Measurements from ENCODE around the gene GRB10.
"Not testable (repeated sequence)": the region's sequence is repeated elsewhere in the genome, so short reads cannot be mapped to it uniquely, and the experiment has no call there.

GRB10 gene

DNA sequence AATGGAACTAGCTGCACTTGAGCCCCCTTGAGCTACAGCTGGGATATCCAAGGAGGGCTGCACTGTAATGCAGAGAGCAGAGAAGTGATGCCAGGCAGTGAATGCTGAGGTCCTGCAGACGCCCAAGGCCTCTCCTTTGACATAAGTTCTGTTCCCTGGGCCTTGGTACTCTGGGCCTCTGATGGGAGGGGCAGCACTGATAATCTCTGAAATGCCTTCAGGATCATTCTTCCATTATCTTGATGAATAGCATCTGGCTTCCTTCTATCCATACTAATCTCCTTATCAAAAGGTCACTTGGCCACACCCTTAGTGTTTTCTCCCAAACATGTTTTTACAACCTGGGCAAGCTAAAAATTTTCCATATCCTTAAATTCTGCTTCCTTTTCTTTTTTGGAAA, 6.9 kb downstream of the GRB10 start:
- DNase-seq, result no peak

DNA sequence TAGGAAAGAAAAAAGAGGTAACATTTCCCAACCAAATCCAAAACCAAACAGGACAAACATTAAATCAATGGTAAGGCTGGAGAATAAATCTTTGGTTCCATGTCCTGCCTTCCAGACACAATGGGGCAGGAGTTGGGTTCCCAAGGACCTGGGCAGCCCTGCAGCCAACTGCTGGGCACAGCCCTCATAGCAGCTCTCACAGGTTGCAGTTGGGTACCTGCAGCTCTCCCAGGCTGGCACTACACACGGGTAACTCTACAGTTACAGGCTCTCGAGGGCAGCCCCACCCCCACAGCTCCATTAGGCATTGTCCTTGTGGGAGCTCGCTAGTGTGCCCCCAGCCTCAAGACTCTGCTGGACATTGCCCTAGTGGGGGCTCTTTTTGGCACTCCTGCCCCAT, 7.5 kb downstream of the GRB10 start:
- DNase-seq, result no peak

DNA sequence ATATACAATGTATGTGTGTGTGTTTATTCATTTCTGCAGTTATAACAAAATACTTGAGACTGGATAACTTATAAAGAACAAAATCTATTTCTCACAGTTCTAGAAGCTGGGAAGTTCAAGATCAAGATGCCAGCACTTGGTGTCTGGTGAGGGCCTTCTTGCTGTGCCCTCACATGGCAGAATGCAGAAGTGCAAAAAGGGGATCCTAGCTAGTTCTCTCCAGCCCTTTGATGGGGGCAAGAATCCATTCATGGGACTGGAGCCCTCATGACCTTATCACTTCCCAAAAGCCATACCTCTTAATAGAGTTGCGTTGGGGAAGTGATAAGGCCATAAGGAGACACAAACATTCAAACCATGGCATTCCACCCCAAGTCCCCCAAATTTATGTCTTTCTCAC, 8.4 kb downstream of the GRB10 start:
- DNase-seq, result no peak

DNA sequence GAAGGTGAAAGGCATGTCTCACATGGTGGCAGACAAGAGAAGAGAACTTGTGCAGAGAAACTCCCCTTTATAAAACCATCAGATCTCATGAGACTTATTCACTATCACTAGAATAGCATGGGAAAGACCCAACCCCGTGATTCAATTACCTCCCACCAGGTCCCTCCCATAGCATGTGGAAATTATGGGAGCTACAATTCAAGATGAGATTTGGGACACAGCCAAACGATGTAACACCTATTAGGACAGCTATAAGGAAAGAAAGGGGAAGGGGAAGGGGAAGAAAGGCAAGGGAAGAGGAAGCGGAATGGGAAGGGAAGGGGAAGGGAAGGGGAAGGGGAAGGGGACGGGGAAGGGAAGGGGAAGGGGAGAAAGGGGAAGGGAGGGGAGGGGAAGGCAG, 9.6 kb downstream of the GRB10 start:
- DNase-seq, result not testable (repeated sequence)

DNA sequence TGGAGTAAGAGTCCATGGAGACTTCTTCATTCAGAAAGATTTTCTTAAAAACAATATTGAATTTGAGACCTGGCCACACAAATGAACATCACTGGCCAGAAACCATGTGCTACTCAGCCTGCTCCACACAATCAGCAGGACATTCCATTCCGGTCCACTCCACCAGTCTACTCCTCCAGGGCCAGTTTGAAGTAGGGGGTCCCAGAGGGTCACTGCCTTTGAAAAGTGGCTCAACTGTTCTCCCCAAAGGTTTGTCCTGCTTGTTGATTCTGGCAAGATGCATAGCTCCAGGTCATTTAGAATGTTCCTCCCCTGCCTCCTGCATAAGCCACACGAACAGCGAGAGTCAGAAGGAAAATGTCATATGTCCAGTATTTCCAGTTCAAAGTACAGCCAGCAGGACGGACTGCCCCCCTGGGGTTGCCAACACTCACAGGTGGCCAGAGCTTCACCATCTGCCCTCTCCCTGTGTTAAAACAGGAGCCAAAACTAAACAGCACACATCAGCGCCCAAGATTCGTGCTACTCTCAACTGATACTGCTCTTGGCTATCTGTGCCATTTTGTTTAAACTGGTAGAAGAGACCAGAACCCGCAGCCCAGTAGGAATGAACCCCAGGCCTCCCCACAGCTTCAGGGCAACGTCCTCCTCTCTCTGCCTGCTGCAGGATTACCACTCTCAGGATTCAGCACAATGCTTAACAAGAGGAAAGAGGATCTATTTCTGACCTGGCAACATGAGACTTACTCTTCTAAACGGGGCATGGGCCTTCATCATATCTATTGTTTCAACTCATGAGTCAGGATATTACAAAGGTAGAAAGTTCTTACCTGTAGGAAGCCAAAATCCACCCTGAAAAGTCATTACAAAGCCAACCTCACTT, 11.3 kb downstream of the GRB10 start:
- no peak for DNase-seq

DNA sequence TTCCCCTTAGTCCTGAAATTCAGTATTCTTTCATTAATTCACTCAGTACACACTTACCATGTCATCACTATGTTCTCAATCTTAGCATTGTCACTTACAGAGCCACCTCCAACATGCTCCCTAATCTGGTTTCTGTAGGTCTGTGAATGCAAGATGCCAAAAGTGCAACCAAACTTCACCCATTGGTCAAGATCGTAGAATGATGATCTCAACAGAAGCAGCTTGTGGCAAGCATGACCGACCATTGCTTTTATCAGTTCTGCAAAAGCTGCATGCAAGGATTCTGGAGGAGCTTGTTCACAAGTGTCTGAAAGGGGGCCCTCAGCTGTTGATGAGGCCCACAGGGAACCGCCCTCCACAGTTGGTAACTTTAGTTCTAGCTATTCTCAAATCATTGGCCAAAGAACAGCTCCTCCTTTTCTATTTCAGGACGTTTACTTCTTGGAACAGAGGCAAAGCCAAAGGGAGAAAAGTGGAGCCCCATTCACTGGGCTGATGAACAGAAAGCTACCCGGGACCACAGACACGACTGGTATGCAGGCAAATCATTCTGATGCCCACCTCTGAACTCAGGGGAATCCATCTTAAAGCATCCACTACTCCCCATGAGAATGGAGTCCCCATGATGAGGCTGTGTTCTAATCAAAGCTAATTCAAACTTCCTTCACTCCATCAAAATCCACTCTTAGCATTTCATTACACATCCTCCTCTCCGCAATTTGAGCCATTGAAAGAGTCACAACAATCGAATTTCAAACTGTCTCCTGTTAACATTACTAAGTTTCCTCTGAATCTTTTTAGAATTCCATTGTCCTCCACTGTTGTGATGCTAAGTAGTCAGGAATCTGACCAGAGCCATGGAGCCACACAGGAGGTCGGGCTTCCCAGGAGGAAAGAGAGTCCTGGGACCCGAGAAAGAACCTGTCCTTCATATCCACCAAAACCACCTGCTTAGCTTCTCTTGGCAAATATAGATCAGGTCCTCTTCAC, 13.9 kb downstream of the GRB10 start:
- DNase-seq, result no peak

DNA sequence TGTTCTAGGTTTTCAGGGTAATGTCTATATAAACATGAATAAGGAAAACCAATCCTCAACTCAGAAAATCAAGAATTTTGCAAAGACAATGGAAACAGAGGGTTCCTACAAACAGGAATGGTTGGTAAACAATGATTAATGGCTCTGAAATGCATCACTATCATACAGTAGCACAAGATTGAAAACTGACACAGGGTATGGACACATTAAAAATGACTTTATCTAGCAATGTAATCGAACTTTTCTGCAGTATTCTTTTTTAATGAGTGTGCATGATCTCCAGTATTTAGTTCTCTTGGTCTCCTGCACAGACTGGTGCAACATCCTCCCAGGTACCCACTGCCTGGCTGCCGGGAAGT, 15.9 kb downstream of the GRB10 start:
- DNase-seq, result no peak

DNA sequence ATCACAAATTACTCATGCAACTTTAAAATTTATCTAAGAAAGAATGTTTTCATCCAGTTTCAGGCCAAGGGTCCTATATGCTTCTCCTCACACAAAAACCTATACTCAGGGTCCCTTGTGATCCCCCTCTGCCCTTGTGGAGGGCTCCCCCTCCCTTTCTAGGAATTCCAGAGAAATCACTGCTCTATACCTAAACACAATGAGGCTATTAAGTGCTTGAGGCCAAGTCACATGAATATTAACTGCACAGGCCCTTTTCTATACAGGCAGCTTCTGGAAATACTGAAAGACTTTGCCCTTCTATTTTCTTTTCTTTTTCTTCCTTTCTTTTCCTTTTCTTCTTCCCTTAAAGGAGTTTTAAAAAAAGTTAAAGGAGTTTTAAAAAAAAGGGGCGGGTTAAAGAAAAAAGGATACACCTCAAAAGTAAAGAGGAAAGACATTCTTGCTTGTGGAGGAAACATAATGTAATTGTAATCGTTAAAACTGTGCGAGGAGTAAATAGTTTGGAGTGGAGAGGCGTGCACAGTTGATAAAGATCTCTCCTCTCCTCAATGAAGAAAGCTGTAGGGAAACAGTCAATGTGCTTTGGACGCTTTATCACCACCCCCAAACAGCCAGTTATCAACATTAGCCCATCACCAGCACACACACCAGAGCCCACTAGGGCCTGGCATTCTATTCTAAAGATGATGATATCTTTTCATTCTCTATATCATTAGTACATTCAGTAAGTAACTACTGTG, 16.4 kb downstream of the GRB10 start:
- no peak for DNase-seq

DNA sequence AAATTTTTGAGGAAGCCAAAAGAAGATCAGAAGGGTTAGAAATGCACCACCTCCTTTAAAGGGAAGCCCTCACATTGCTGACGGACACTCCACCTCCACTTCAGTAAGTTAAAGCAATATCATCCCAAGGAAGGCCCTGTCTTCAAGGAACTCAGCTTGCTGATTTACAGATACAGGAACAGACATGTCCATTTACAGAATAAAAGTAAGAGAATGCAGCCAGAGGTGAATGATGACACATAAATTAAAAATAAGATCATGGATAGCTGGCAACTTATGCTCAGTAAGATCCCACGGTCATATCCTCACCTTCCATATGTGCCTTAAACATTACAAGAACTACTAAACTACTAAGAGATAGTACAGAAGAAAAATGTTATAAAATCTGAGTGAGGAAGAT, 20.4 kb downstream of the GRB10 start:
- DNase-seq, result no peak

DNA sequence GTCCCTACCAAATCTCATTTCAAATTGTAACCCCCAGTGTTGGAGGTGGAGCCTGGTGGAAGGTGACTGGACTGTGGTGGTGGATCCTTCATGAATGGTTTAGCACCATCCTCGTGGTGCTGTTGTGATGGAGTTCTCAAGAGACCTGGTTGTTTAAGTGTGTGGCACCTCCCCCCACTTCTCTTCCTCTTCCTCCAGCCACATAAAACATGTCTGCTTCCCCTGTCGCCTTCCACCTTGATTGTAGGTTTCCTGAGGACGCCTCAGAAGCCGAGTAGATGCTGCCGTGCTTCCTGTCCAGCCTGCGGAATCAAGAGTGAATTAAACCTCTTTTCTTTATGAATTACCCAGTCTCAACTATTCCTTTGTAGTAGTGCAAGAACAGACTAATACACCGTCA, 21.0 kb downstream of the GRB10 start:
- DNase-seq, result no peak

DNA sequence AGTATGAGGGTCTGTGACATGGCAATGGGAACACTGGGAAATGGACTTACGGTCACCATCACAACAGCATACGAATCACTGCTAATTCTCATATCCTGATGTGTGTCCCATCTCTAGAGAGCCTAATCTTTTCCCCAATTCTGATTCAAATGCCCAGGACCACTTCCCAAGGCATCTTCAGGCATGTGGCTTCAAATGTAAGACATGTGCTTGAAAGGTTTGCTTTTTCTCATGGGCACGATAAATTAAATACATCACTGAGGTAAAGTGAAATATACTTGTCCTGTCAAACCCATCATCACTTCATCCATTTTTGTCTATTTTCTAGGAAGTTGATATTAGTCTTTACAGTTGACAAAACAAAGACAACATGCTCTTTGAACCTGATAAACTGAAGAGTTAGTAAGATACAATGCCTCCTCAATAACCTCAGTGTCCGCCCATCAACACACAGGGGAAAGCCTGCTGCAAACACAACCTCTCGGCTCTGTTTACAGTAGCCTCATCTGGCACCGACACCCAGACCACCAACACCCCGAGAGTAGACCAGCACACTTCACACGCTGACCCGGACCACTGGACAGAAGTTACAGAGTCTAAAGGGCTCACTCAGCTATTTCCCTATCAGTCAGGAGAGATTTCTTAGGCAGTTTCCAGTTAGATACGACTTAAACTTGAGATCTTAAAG, 24.8 kb downstream of the GRB10 start:
- no peak for DNase-seq

DNA sequence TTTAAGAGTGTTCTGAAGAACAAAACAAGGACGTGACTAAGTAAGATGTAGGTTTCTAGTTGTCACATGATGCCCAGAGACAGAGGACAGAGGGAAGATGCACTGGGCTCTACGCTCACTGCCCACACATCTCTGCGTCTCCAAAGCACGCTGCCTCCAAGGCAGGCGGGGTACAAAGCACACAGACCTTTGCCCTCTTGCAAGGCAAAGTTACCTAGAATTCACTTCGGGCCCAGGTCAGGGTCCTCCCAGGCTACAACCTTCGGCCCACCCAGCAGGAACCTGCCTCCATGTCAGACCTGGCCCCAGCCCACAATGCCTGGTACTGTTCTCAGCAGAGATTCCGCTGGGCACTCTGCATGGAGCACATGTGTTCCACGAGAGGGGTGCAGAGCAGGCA, 26.5 kb downstream of the GRB10 start:
- no peak for DNase-seq

DNA sequence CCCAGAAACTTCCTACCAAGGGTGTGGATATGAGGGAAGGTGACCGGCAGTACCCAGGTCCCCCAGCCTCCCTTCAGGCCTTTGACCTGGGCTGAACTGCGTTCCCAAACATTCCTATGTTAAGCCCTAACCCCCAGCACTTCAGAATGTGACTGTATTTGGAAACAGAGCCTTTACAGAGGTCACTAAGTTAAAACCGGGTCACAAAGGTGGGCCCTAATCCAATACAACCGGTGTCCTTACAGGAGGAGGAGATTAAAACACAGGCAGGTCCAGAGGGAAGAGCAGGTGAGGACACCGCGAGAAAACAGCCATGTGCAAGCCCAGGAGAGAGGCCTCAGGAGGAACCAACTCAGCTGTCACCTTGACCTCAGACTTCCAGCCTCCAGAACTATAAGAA, 28.0 kb downstream of the GRB10 start:
- no peak for DNase-seq

DNA sequence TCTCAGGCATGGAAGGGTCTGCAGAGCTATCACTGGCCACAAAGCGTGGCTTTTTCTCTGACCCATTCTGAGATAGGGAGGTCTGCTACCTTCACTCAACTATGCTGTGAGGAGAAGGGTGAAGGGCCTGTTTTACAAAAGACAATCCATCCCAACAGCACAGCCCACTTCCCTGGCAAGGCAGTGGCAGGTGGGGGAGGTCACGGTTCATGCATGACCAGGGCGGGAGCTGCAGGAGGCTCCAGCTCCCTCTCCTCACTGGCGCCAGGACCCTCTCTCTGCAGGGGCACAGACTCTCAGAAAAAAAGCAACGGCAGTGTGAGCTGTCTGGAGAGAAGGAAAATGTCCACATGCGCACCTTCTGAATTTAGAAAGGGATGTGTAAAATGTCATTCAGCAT, 28.5 kb downstream of the GRB10 start:
- no peak for DNase-seq

DNA sequence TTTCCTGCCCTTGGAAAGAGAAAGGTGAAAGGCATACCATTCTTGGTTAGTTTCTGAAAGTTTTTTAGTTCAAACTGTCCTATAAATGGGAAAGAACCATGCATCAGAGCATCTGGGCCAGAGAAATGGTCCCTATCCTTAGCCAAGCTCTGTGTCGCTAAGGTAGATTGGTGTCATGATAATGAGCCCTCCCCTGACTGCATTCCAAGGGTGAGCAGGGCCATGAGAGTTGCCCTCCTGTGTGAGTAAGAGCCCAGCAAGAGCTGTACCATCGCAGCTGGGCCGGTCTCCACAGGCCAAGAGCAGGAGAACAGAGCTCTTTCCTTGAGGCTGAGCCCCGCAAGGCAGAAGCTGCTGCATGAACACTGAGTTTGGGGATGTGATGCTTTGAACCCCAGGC, 30.3 kb downstream of the GRB10 start:
- DNase-seq, result no peak

DNA sequence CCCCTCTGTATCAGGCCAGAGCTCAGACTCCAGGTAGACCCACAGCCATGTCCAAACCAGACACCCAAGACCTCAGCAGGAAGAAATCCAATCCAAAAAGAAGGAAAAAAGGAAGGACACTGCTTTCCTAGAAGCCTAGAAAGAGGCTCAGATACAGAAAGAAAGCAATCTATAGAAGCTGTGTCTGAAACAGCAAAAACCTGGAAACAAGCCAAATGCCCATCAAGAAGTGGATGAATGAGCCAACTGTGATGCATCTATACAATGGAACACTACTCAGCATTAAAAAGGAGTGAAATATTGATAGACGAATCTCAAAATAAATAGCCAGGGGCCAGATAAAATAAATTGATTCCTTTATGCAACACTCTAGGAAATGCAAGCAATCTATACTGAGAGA, 31.6 kb downstream of the GRB10 start:
- no peak for DNase-seq

DNA sequence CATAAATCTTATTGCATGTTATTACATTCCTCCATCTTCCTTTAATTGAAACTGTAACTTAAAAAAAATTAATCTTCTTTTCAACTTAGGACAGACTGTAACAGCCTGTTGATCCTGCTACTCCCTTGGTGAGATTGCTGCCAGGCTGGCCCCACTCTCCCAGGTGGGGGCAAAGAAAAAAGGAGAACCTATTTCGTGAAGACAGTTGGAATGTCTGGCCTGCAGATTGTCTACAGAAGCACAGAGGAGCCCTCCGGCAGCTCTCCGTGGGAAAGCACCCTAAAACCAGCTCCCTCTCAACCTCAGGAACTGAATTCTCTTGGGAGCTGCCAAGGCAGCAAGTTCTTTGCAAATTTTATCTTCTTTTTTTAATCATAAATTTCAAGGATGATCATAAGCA, 32.8 kb downstream of the GRB10 start:
- DNase-seq, result no peak

DNA sequence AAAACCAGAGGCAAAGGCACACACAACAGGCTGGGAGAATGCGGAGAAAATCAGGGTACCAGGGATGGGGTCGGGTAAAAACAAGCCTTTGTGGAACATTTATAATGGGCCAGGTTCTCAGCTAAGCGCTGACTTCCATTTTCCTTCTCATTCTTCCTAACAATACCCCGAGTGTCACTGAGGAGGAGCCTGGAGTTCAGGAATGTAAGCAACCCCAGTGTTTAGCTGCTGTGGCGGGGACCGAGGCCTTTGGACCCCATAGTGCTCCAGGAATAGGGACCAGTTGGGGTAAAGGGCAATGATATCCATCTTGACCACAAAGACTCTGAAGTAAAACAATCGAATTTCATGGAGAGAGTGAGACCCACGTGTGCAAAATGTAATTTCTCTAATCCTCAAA, 34.2 kb downstream of the GRB10 start:
- no peak for DNase-seq

DNA sequence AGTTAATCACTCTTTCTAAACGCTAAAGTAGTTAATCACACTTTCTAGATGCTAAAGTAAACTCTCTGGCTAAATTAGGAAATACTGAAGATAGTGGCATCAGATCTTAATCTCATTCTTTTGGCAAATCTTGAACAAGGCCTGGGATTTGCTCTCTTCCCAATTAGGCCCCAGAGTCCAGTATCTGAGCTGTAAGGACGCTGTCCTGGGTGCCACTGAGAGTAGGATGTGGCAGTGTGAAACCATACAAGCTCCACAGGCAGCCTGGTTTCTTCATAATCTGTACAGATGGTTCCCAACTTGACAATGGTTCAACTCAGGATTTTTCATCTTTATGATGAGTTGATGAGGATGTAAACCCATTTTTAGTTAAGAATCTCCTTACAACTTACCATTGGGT, 36.9 kb downstream of the GRB10 start:
- DNase-seq, result no peak

DNA sequence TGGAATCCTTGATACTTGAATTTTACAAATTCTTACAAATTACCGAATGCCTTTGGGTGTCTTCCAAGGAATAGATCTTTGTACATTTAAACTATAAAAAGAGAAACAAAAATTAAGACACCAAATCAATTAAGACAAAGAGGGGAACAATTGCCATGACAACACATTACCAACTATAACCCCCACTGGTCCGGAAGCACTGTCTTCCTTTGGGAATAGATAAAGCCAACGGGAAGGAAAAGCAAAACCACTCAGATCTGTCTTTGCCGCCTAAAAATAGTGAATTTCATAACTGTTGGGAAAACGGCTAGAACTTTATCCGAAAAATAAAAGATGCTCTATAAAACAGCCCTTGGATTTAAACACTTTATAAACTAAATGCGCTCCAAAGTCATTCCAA, 37.4 kb downstream of the GRB10 start:
- no peak for DNase-seq

DNA sequence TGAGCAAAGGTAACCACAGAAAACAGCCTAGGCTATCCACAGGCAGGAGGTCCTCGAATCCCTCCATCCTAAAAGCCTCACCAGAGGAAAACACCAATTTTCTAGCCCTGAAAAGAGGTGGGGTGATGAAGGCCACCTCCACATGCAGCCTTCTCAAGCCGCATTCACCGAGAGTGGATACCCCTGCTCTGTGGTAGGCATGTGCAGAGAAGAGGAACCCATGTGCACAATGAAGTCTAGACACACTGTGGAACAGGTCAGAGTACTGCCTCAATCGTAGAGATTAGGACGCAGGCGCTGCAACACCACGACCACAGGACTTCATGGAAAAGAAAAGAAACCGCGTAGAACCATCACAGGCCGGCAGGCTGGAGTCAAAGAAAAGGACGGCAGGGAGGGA, 38.8 kb downstream of the GRB10 start:
- no peak for DNase-seq

DNA sequence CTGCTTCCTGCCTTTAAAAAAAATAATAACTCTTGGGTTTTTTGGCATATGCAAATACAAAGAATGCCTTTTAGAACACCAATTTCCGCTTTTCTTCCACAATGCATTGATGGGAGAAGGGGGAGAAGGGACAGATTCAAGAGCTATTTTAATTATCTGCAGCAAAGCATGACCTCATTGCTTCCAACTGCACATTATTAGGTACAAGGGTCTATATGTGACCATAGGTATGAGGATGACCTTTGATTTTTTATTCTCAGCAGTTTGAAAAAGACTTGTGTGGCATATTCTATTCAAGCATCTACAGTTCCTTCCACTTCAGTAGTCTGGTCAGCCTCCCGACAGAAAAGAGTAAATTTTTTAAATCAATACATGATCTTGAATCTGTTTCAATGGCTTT, 39.7 kb downstream of the GRB10 start:
- no peak for DNase-seq

DNA sequence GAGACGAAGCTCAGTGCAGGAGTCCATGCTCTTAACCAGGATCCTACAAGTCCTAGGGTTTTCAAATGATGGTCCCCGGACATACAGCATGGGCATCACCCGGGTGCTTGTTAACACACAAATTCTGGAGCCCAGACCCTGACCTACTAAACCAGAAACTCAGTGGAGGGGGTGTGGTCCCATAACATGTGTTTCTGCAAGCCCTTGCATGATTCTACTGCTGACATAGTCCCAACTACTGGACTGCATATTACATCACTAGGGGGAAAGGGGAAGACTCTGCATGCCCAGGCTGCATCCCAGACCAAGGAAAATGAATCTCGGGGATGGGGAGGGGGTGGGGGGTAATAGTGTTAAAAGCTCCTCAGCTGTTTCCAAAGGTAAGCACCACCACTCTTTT, 40.3 kb downstream of the GRB10 start:
- DNase-seq, result no peak

Data from stimulated activated CD4-positive, alpha-beta T cell treated with anti-CD3 and anti-CD28 coated beads, Interleukin-2, amount 100 ng/mL, for 24 hours (primary cell).